GM12873 (cell line): ENCODE results near the gene BMERB1.

ENCODE experiments used
- CTCF ChIP-seq: IDR thresholded peaks from 2 replicates; pipeline ENCODE4 v1.5.1; 2012; ENCODE audit warnings: low read depth, mild to moderate bottlenecking, moderate library complexity, low read length, control low read depth; ENCODE audit not compliant: insufficient read depth; ENCODE audit errors: missing control alignments

The BMERB1 gene

GRCh38 chr16:15403392-15403995, 30.9 kb upstream of the BMERB1 start:
- no peak for TF ChIP-seq CTCF

DNA sequence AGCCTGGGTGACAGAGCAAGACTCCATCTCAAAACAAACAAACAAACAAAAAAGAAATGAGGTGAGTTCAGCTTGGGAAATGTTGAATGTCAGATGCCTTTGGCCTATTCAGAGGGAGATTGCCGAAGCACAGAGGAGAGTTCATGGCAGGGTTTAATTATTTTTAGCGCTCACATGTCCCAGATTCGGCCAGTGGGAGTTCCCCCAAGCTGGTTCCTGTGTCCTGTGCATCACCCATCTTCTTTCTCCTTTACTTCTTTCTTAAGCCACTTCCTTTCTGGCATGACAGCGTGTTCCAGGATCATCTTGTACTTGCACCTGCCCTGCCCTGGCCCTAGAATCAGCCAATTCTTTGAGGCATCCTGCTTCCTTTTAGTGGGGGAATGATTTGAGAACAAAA, 29.6 kb upstream of the BMERB1 start:
- no peak for TF ChIP-seq CTCF

DNA sequence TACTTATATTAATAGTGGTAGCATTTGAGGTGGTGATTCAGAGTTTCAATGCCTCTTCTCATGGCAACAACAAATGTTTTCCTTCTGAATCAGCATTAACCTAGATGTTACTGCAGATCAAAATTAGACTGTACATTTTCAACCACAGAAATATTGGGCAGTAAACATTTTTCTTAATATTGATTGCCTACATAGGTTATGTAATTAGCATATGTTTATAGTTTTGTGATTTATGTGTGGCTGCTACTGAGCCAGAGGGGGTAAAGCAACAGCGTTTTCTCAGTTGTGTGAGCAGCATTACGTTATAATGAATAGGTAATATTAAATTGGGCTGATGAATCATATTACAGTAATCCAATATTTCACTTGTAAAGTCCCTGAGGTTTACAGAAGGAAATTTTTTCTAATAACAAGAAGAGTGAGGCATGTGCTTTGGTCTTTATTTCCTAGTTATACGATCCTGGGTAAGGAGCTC, 18.8 kb upstream of the BMERB1 start:
- no peak for TF ChIP-seq CTCF

- no peak for TF ChIP-seq CTCF
Observed at GRCh38 chr16:15417197-15417596, 17.2 kb upstream of the BMERB1 start.

DNA sequence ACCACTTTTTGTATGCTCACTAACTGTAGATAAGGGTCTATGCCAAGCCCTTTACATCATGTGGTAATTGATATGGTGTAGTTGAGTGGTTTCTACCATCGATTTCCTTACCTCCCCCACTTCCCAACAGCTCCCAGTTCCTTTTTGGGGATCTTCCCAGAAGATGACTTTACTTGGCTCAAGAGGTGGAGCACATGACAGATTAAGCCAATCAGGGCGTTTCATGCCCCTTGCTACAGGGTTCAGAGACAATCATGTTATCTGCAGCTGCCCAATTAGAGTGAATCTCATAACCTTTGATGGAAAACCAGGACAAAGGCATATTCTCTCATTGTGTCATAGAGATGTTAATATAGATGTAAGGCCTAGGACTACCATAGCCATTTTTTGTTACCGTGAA, 16.2 kb upstream of the BMERB1 start:
- TF ChIP-seq CTCF: no peak

- TF ChIP-seq CTCF: no peak
Observed at GRCh38 chr16:15422222-15422621, 12.2 kb upstream of the BMERB1 start.

GRCh38 chr16:15425861-15426260, 8.5 kb upstream of the BMERB1 start:
- no peak for TF ChIP-seq CTCF
